ENCODE measurements around the gene SYNGR3. TPM values are rescaled to one million over a fixed set of nuclear protein-coding genes. Genes with fewer than 3 reads are reported as not detected.
A peak's percentile ranks its signal among the peaks of the same experiment; 100 is the strongest.

SYNGR3 gene
- polyA plus RNA-seq, 1 experiment, result 1.8 TPM

- DNase-seq (ENCODE audit: low read depth, low spot score), result no peak
- no peak for TF ChIP-seq CTCF (IDR thresholded peaks at IDR 0.05; ENCODE audit: low read depth, low read length)
- Histone ChIP-seq H3K27me3 (ENCODE audit: control insufficient read depth, insufficient read depth, low read length) (no peaks in the 10 kb centered on the region), H3K4me3 (ENCODE audit: low read depth, low read length) (no peak overlapping the region), H3K27ac (ENCODE audit: low read depth, low read length) (peak overlapping the region; percentile 91), H3K9me3 (ENCODE audit: control insufficient read depth, insufficient read depth, low read length) (no peaks in the 10 kb centered on the region; the same call in 1 of the 2 replicates)
- ChIA-PET POLR2A (interaction anchor here (0.5 to 2.2 kb wide), 5 partner anchors 11 to 117 kb away, joined by 3 to 11 read pairs (median 4); partner anchors contain the start of genes NHERF2, RPS2 and TRAF7), CTCF (interaction anchor here (1.0 to 1.2 kb wide), 2 partner anchors 16 to 34 kb away, joined by 4 read pairs; no protein-coding TSS in a partner anchor)
Measured at GRCh38 chr16:2038382-2039231, 48.8 kb downstream of the SYNGR3 start.

- H3K27ac ChIP-seq (ENCODE audit: low read depth, low read length), result peak overlapping the region; percentile 91
- CTCF ChIA-PET, result interaction anchor here (1.2 to 2.4 kb wide), 2 partner anchors 35 to 101 kb away, joined by 4 to 9 read pairs; no protein-coding TSS in a partner anchor
Measured at GRCh38 chr16:2039274-2040031, 49.7 kb downstream of the SYNGR3 start.

GRCh38 chr16:2040041-2040786, 50.4 kb downstream of the SYNGR3 start:
- POLR2A ChIA-PET, result interaction anchor here (0.5 to 2.2 kb wide), 5 partner anchors 13 to 347 kb away, joined by 3 to 12 read pairs (median 5); partner anchors contain the start of genes NHERF2, RPS2 and TRAF7
- TF ChIP-seq CTCF (IDR thresholded peaks at IDR 0.05; ENCODE audit: low read depth, low read length), result no peak

More at GRCh38 chr16:2039274-2040031, 49.7 kb downstream of the SYNGR3 start:
- no peak for TF ChIP-seq CTCF (IDR thresholded peaks at IDR 0.05; ENCODE audit: low read depth, low read length)
- peak; percentile 81 for DNase-seq (ENCODE audit: low read depth, low spot score)
- Histone ChIP-seq H3K4me3 (ENCODE audit: low read depth, low read length) (no peak overlapping the region), H3K27me3 (ENCODE audit: control insufficient read depth, insufficient read depth, low read length) (no peaks in the 10 kb centered on the region), H3K9me3 (ENCODE audit: control insufficient read depth, insufficient read depth, low read length) (no peaks in the 10 kb centered on the region; the same call in 1 of the 2 replicates)
- POLR2A ChIA-PET, result interaction anchor here (0.6 to 2.2 kb wide), 5 partner anchors 11 to 116 kb away, joined by 3 to 11 read pairs (median 5); partner anchors contain the start of genes NHERF2, RPS2 and TRAF7

GRCh38 chr16:2040787-2041522, 51.2 kb downstream of the SYNGR3 start:
- ChIA-PET CTCF (interaction anchor here (2.4 kb wide), 1 partner anchor 100 kb away, joined by 9 read pairs; no protein-coding TSS in a partner anchor), POLR2A (interaction anchor here (0.5 to 2.2 kb wide), 3 partner anchors 76 to 347 kb away, joined by 5 to 12 read pairs (median 11); partner anchors contain the start of genes RPS2 and TRAF7)
- Histone ChIP-seq H3K27ac (ENCODE audit: low read depth, low read length) (peak overlapping the region; percentile 91), H3K9me3 (ENCODE audit: control insufficient read depth, insufficient read depth, low read length) (no peaks in the 10 kb centered on the region; the same call in 1 of the 2 replicates), H3K4me3 (ENCODE audit: low read depth, low read length) (no peak overlapping the region), H3K27me3 (ENCODE audit: control insufficient read depth, insufficient read depth, low read length) (no peaks in the 10 kb centered on the region)
- TF ChIP-seq CTCF (IDR thresholded peaks at IDR 0.05; ENCODE audit: low read depth, low read length), result no peak
- DNase-seq (ENCODE audit: low read depth, low spot score), result no peak

More at GRCh38 chr16:2040041-2040786, 50.4 kb downstream of the SYNGR3 start:
- Histone ChIP-seq H3K9me3 (ENCODE audit: control insufficient read depth, insufficient read depth, low read length) (no peaks in the 10 kb centered on the region; the same call in 1 of the 2 replicates), H3K27me3 (ENCODE audit: control insufficient read depth, insufficient read depth, low read length) (no peaks in the 10 kb centered on the region), H3K27ac (ENCODE audit: low read depth, low read length) (peak overlapping the region; percentile 91), H3K4me3 (ENCODE audit: low read depth, low read length) (no peak overlapping the region)
- DNase-seq (ENCODE audit: low read depth, low spot score), result no peak
- CTCF ChIA-PET, result interaction anchor here (1.2 to 2.4 kb wide), 2 partner anchors 36 to 100 kb away, joined by 4 to 9 read pairs; no protein-coding TSS in a partner anchor
